ENCODE data around the gene MYCN. TPM values are rescaled to one million over a fixed set of nuclear protein-coding genes. Genes with fewer than 3 reads are reported as not detected.

The MYCN gene
- total RNA-seq, 2 donors from 2014 or later: 0.21 to 0.81 TPM

DNA sequence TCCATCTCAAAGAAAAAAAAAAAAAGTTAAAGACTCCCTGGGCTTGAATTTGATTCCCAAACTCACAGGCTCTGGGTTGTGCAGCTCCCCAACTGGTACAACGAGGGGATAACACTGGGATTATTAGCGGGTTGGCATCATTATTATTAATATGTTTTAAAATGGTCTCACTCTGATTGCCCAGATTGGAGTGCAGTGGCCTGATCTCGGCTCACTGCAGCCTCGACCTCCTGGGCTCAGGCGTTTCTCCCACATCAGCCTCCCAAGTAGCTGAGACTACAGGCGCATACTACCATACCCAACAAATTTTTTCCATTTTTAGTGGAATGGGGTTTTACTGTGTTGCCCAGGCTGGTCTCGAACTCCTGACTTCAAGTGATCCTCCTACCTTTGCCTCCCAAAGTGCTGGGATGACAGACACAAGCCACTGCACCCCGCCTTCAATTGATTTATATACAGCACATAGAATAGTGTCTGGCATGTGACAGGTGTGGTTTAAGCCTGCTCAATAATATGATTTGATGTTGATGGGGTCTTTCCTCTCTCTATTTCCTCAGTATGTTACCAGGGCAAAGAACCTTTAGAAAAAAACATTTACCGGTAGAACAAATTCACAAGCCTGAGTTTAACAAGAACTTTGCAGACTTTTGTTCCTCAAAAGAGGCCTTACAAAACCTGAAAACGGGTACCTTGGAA lies 12.2 kb downstream of the MYCN start:
- Histone ChIP-seq H3K36me3 (no peaks in the 10 kb centered on the region), H3K9me3 (no peaks in the 10 kb centered on the region), H3K27me3 (replicated peaks; ENCODE audit: insufficient read depth) (no peaks in the 10 kb centered on the region), H3K4me1 (ENCODE audit: control insufficient read depth in 1 of 2, low read depth in 2 of 2) (no peaks in the 10 kb centered on the region), H3K4me3 (no peak overlapping the region), H3K27ac (no peak overlapping the region)
- DNase-seq (ENCODE audit: low spot score): no peak
- ATAC-seq (ENCODE audit: insufficient number of reproducible peaks, low FRiP score, low read depth): no peak
- TF ChIP-seq, protein P1, sequence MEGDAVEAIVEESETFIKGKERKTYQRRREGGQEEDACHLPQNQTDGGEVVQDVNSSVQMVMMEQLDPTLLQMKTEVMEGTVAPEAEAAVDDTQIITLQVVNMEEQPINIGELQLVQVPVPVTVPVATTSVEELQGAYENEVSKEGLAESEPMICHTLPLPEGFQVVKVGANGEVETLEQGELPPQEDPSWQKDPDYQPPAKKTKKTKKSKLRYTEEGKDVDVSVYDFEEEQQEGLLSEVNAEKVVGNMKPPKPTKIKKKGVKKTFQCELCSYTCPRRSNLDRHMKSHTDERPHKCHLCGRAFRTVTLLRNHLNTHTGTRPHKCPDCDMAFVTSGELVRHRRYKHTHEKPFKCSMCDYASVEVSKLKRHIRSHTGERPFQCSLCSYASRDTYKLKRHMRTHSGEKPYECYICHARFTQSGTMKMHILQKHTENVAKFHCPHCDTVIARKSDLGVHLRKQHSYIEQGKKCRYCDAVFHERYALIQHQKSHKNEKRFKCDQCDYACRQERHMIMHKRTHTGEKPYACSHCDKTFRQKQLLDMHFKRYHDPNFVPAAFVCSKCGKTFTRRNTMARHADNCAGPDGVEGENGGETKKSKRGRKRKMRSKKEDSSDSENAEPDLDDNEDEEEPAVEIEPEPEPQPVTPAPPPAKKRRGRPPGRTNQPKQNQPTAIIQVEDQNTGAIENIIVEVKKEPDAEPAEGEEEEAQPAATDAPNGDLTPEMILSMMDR (IDR thresholded peaks at IDR 0.05): no peak

GRCh38 chr2:15953147-15953630 lies 12.8 kb downstream of the MYCN start:
- TF ChIP-seq, protein P1 (IDR thresholded peaks at IDR 0.05): no peak

GRCh38 chr2:15953891-15954680 lies 13.7 kb downstream of the MYCN start:
- ATAC-seq (ENCODE audit: insufficient number of reproducible peaks, low FRiP score, low read depth): no peak
- Histone ChIP-seq H3K4me1 (ENCODE audit: control insufficient read depth in 1 of 2, low read depth in 2 of 2) (no peaks in the 10 kb centered on the region), H3K36me3 (no peaks in the 10 kb centered on the region), H3K27me3 (replicated peaks; ENCODE audit: insufficient read depth) (no peaks in the 10 kb centered on the region), H3K27ac (no peak overlapping the region), H3K4me3 (no peak overlapping the region), H3K9me3 (no peaks in the 10 kb centered on the region)
- DNase-seq (ENCODE audit: low spot score): no peak
- TF ChIP-seq, protein P1 (IDR thresholded peaks at IDR 0.05): no peak

More at GRCh38 chr2:15953147-15953630, 12.8 kb downstream of the MYCN start:
- H3K27me3 ChIP-seq (replicated peaks; ENCODE audit: insufficient read depth): no peaks in the 10 kb centered on the region
- no peak for DNase-seq (ENCODE audit: low spot score)
- H3K4me3 ChIP-seq: no peak overlapping the region
- no peak overlapping the region for H3K27ac ChIP-seq
- H3K9me3 ChIP-seq: no peaks in the 10 kb centered on the region
- H3K4me1 ChIP-seq (ENCODE audit: control insufficient read depth in 1 of 2, low read depth in 2 of 2): no peaks in the 10 kb centered on the region
- ATAC-seq (ENCODE audit: insufficient number of reproducible peaks, low FRiP score, low read depth): no peak
- no peaks in the 10 kb centered on the region for H3K36me3 ChIP-seq

DNA sequence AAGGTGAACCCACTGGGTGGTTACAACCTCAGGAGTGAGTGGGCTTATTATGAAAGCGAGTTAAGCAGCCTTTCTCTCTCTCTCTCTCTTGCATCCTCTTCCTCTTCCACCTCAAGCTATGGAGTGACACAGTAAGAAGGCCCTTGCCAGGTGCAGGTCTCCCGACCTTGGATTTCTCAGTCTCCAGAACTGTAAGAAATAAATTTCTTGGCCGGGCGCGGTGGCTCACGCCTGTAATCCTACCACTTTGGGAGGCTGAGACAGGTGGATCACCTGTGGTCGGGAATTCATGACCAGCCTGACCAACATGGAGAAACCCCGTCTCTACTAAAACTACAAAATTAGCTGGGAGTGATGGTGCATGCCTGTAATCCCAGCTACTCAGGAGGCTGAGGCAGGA lies 14.4 kb downstream of the MYCN start:
- no peak for ATAC-seq (ENCODE audit: insufficient number of reproducible peaks, low FRiP score, low read depth)
- Histone ChIP-seq H3K4me3 (no peak overlapping the region), H3K4me1 (ENCODE audit: control insufficient read depth in 1 of 2, low read depth in 2 of 2) (no peaks in the 10 kb centered on the region), H3K9me3 (no peaks in the 10 kb centered on the region), H3K27me3 (replicated peaks; ENCODE audit: insufficient read depth) (no peaks in the 10 kb centered on the region), H3K27ac (no peak overlapping the region), H3K36me3 (no peaks in the 10 kb centered on the region)
- TF ChIP-seq, protein P1 (IDR thresholded peaks at IDR 0.05): no peak
- no peak for DNase-seq (ENCODE audit: low spot score)

DNA sequence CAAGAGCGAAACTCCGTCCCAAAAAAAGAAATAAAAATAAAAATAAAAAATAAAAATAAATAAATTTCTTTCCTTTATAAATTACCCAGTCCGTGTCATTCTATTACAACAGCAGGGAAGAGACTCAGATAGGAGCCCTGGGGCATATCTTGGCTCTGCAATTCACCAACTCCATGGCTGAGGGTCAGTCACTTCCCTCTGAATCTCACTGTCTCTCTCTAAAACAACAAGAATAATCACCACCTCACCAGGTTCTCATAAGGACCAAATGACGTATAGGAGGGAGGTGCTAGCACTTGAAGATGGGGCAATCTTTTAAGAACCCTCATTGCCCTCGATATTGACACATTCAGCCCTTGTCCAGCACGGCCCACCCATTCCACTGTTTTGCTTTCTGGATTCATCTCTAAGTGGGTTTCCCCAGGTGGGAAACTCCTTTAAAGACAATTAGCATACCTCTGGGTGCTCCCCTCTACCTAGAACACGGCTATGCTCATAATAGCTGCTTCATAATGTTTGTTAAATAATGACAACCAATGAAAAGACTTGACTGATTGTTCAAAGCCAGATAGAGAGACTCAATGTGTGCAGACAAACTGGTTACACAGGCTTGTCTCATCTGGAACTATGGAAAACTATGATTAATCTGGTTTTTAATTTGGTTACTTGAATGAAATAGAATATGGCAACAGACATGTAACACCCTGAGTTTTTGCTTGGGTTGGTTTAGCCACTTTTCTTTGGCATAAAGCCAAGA lies 15.1 kb downstream of the MYCN start:
- DNase-seq (ENCODE audit: low spot score) (no peak), ATAC-seq (ENCODE audit: insufficient number of reproducible peaks, low FRiP score, low read depth) (no peak)
- Histone ChIP-seq H3K4me1 (ENCODE audit: control insufficient read depth in 1 of 2, low read depth in 2 of 2) (no peaks in the 10 kb centered on the region), H3K36me3 (no peaks in the 10 kb centered on the region), H3K4me3 (no peak overlapping the region), H3K27ac (no peak overlapping the region), H3K27me3 (replicated peaks; ENCODE audit: insufficient read depth) (no peaks in the 10 kb centered on the region), H3K9me3 (no peaks in the 10 kb centered on the region)
- TF ChIP-seq, protein P1 (IDR thresholded peaks at IDR 0.05): no peak
